SK-N-SH treated with all-trans-retinoic acid at 6 μM for 48 hours (cell line): ENCODE measurements around the gene C11orf91.
A peak's percentile ranks its signal among the peaks of the same experiment; 100 is the strongest.

ENCODE experiments used
- ARNTL ChIP-seq: fragments of 450-650 bp; formaldehyde crosslinking; IDR thresholded peaks from 2 replicates; pipeline ENCODE4 v1.5.0; 2020; ENCODE audit warnings: low read depth, mild to moderate bottlenecking, moderate library complexity, borderline replicate concordance
- ESRRG ChIP-seq: fragments of 250-450 bp; sonication (Bioruptor Pico); IDR thresholded peaks from 2 replicates; pipeline ENCODE4 v1.6.1; 2021; ENCODE audit warnings: mild to moderate bottlenecking
- OSR1 ChIP-seq: fragments of 250-450 bp; sonication (Bioruptor Pico); IDR thresholded peaks from 2 replicates; pipeline ENCODE4 v1.8.0; 2022; ENCODE audit warnings: moderate library complexity, mild to moderate bottlenecking, inconsistent platforms
- RARB ChIP-seq: fragments of 250-450 bp; sonication (Bioruptor Pico); IDR thresholded peaks from 2 replicates; pipeline ENCODE4 v1.8.0; 2021; ENCODE audit warnings: mild to moderate bottlenecking, moderate library complexity
- TCF4 ChIP-seq: fragments of 250-450 bp; sonication (Bioruptor Pico); IDR thresholded peaks from 2 replicates; pipeline ENCODE4 v1.8.0; 2021; ENCODE audit warnings: mild to moderate bottlenecking, moderate library complexity, borderline replicate concordance

- TF ChIP-seq ARNTL (CRISPR knock-in tag) (no peak), RARB (no peak), TCF4 (CRISPR knock-in tag) (0 out of 2 replicates have a peak, but pooled peaks have one; percentile 13), OSR1 (CRISPR knock-in tag) (no peak), ESRRG (CRISPR knock-in tag) (no peak)
Measured at GRCh38 chr11:33694346-33695050, 6.1 kb downstream of the C11orf91 start.
